Ovary (tissue), 9 donors: ENCODE measurements around the gene HBEGF. TPM values are rescaled to one million over a fixed set of nuclear protein-coding genes. Genes with fewer than 3 reads are reported as not detected.

ENCODE experiments used
- DNase-seq, 5 donors: peaks; one replicate each; pipeline ENCODE4 v3.0.0-alpha.2; 2019 to 2020
- H3K27ac ChIP-seq, 2 donors: fragments of 200-600 bp; one replicate each; pipeline versions ENCODE4 v1.5.1 to v1.8.0; 2019 to 2022
- H3K27me3 ChIP-seq: fragments of 200-600 bp; one replicate; pipeline ENCODE4 v1.8.0; 2022
- H3K36me3 ChIP-seq: fragments of 200-600 bp; sonication (generic); one replicate; pipeline ENCODE4 v1.5.1; 2019
- H3K4me1 ChIP-seq: one replicate; pipeline ENCODE4 v1.8.1; 2013; ENCODE audit warnings: mild to moderate bottlenecking, moderate library complexity; ENCODE audit not compliant: insufficient read depth
- H3K4me3 ChIP-seq: fragments of 200-600 bp; sonication (generic); one replicate; pipeline ENCODE4 v1.5.1; 2017
- H3K9me3 ChIP-seq, 2 donors: fragments of 200-600 bp in 1 of 2; sonication (generic) in 1 of 2; one replicate each; pipeline versions ENCODE4 v1.5.1 to v1.8.1; 2013 to 2019; ENCODE audit warnings: mild to moderate bottlenecking in 1 of 2, moderate library complexity in 1 of 2
- CTCF ChIP-seq, 3 donors: fragments of 450-650 bp in 2 of 3; fragments of 200-600 bp in 1 of 3; IDR thresholded peaks; one replicate each; pipeline versions ENCODE4 v1.5.1 to v1.8.0; 2016 to 2022; ENCODE audit warnings: antibody characterized with exemption in 3 of 3, mild to moderate bottlenecking in 1 of 3
- EP300 ChIP-seq: sonication (generic); formaldehyde crosslinking; IDR thresholded peaks from one replicate; pipeline ENCODE4 v1.6.1; 2017; ENCODE audit warnings: antibody characterized with exemption
- POLR2A ChIP-seq: fragments of 450-650 bp; IDR thresholded peaks from one replicate; pipeline ENCODE4 v1.6.1; 2017; ENCODE audit warnings: antibody characterized with exemption, mild to moderate bottlenecking, moderate library complexity
- WGBS, 3 donors: extraction: QIAGEN DNeasy Blood & Tissue Kit in 1 of 3; methylation state at CpG; one replicate each; pipeline versions ENCODE4 v1.1.5 to v1.1.7; 2013 to 2017; 5-methylcytosine and 5-hydroxymethylcytosine counted together
- intact Hi-C, 4 donors: fragments of 100-400 bp; cut with DNase I; formaldehyde crosslinking; loops; one replicate each; pipeline versions ENCODE4 v1.11.0 to v1.15.1; 2022 to 2023
- polyA plus RNA-seq, 2 donors: library from polyadenylated mRNA; stranded (reverse); fragments of 200-250 nt in 1 of 2; fragments of 350-450 nt in 1 of 2; fragmentation: Illumina TruSeq in 1 of 2; extraction: RNeasy Lipid Tissue Mini Kit (QIAGEN cat#74804) in 1 of 2; gene quantifications; one replicate each; pipeline ENCODE4 v1.2.3, GENCODE V29; 2013 to 2014
- total RNA-seq, 7 donors: library from RNA; depleted of rRNA in 2 of 7; stranded (reverse); fragments of >200 nt in 2 of 7; fragmentation: NEBNext Ultra II Directional in 3 of 7; extraction: Animal tissue kit (Norgen Biotek cat#: 25700) in 3 of 7; gene quantifications; one replicate each; pipeline versions ENCODE4 v1.1.0 to v1.2.4, GENCODE V29; 2016 to 2023
- donor health status: DM: no; HTN: no; CAD: no; lungs with moderate emphysema.
- donor health status: DM: no; HTN: no; CAD: no.
- donor health status: Bipolar disorder and iron deficiency.
- donor health status: DM: yes; HTN: yes; CAD: no.
- donor health status: DM: no; HTN: no; CAD: no.
- donor health status: DM: yes; HTN: yes; CAD: no.

HBEGF gene
- total and polyA plus RNA-seq, 9 donors = 1.5 to 14.5 (median 5.6) TPM

- TF ChIP-seq CTCF (IDR thresholded peaks at IDR 0.05) (no peak), EP300 (no peak), POLR2A (no peak)
- peak in 2 of 5 donors; percentile 45 to 60 for DNase-seq
- 0 to 12% (median 10%) methylated on average over 1 of the region's 1 CpG for WGBS, 3 donors
- H3K27ac ChIP-seq = no peak overlapping the region
- no peaks in the 10 kb centered on the region for H3K9me3 ChIP-seq
- H3K36me3 ChIP-seq = no peaks in the 10 kb centered on the region
- intact Hi-C loops = no loop called here
- no peaks in the 10 kb centered on the region for H3K27me3 ChIP-seq
- H3K4me1 ChIP-seq = peaks cover 2% of the 10 kb centered on the region
- H3K4me3 ChIP-seq = no peak overlapping the region
Measured at GRCh38 chr5:140295414-140295813, 51.0 kb downstream of the HBEGF start.

GRCh38 chr5:140294753-140295152, 51.6 kb downstream of the HBEGF start:
- no peak overlapping the region for H3K4me3 ChIP-seq
- peaks cover 2% of the 10 kb centered on the region for H3K4me1 ChIP-seq
- no peak for DNase-seq
- H3K9me3 ChIP-seq = no peaks in the 10 kb centered on the region
- no peaks in the 10 kb centered on the region for H3K36me3 ChIP-seq
- no peak for TF ChIP-seq EP300
- TF ChIP-seq POLR2A = no peak
- TF ChIP-seq CTCF (IDR thresholded peaks at IDR 0.05) = no peak
- intact Hi-C loops = no loop called here
- no peaks in the 10 kb centered on the region for H3K27me3 ChIP-seq
- no peak overlapping the region for H3K27ac ChIP-seq
- WGBS, 3 donors = 68 to 76% (median 73%) methylated on average over 2 of the region's 2 CpGs

- Histone ChIP-seq H3K27me3 (no peaks in the 10 kb centered on the region), H3K9me3 (no peaks in the 10 kb centered on the region), H3K4me1 (peaks cover 2% of the 10 kb centered on the region), H3K36me3 (no peaks in the 10 kb centered on the region), H3K4me3 (no peak overlapping the region), H3K27ac (no peak overlapping the region)
- no peak for DNase-seq
- TF ChIP-seq POLR2A (no peak), EP300 (no peak)
- 15 to 45% (median 20%) methylated on average over 1 of the region's 1 CpG for WGBS, 3 donors
- intact Hi-C loops = no loop called here
Measured at GRCh38 chr5:140293849-140294100, 52.6 kb downstream of the HBEGF start.

- intact Hi-C loops = no loop called here
- TF ChIP-seq CTCF (IDR thresholded peaks at IDR 0.05) (no peak), POLR2A (no peak), EP300 (no peak)
- Histone ChIP-seq H3K27ac (no peak overlapping the region), H3K9me3 (no peaks in the 10 kb centered on the region), H3K4me1 (peaks cover 2% of the 10 kb centered on the region), H3K36me3 (no peaks in the 10 kb centered on the region), H3K4me3 (no peak overlapping the region), H3K27me3 (no peaks in the 10 kb centered on the region)
- no peak for DNase-seq
- WGBS, 3 donors = 27 to 41% (median 41%) methylated on average over 4 of the region's 4 CpGs
Measured at GRCh38 chr5:140293091-140293848, 53.1 kb downstream of the HBEGF start.

- no peak overlapping the region for H3K27ac ChIP-seq
Measured at GRCh38 chr5:140292212-140293036, 54.0 kb downstream of the HBEGF start.

More at GRCh38 chr5:140292212-140293036, 54.0 kb downstream of the HBEGF start:
- no peaks in the 10 kb centered on the region for H3K36me3 ChIP-seq
- H3K4me1 ChIP-seq = peaks cover 2% of the 10 kb centered on the region
- H3K4me3 ChIP-seq = no peak overlapping the region
- no peaks in the 10 kb centered on the region for H3K9me3 ChIP-seq
- TF ChIP-seq EP300 (no peak), POLR2A (no peak), CTCF (IDR thresholded peaks at IDR 0.05) (no peak)
- no peak for DNase-seq
- H3K27me3 ChIP-seq = no peaks in the 10 kb centered on the region
- WGBS, 3 donors = 70 to 92% (median 83%) methylated on average over 1 of the region's 1 CpG
- intact Hi-C loops = no loop called here
